WTC11 (cell line): ENCODE measurements around the gene EAF2. TPM values are rescaled to one million over a fixed set of nuclear protein-coding genes. Genes with fewer than 3 reads are reported as not detected.

ENCODE experiments used
- AR ChIP-seq: fragments of 250-450 bp; sonication (Bioruptor Pico); IDR thresholded peaks from 2 replicates; pipeline ENCODE4 v1.9.0; 2021; ENCODE audit warnings: mild to moderate bottlenecking
- ARID4B ChIP-seq: sonication (generic); formaldehyde crosslinking; IDR thresholded peaks from 2 replicates; pipeline ENCODE4 v1.8.0; 2023; ENCODE audit warnings: missing genetic modification reagents, mild to moderate bottlenecking, borderline replicate concordance
- E2F4 ChIP-seq: sonication (generic); formaldehyde crosslinking; IDR thresholded peaks from 2 replicates; pipeline ENCODE4 v1.8.1; 2022; ENCODE audit warnings: low read depth, mild to moderate bottlenecking, moderate library complexity, missing genetic modification reagents, borderline replicate concordance
- ERG ChIP-seq: fragments of 250-450 bp; sonication (Bioruptor Pico); IDR thresholded peaks from 2 replicates; pipeline ENCODE4 v1.8.0; 2021; ENCODE audit warnings: mild to moderate bottlenecking
- FOXK1 ChIP-seq: sonication (generic); formaldehyde crosslinking; IDR thresholded peaks from 2 replicates; pipeline ENCODE4 v1.8.0; 2022; ENCODE audit warnings: mild to moderate bottlenecking, moderate library complexity, missing genetic modification reagents
- FOXP4 ChIP-seq: sonication (generic); formaldehyde crosslinking; IDR thresholded peaks from 2 replicates; pipeline ENCODE4 v1.8.0; 2022; ENCODE audit warnings: mild to moderate bottlenecking, missing genetic modification reagents
- KAT7 ChIP-seq: sonication (generic); formaldehyde crosslinking; IDR thresholded peaks from 2 replicates; pipeline ENCODE4 v1.8.1; 2023; ENCODE audit warnings: missing genetic modification reagents, mild to moderate bottlenecking, borderline replicate concordance
- MXD4 ChIP-seq: fragments of 250-450 bp; sonication (Bioruptor Pico); IDR thresholded peaks from 2 replicates; pipeline ENCODE4 v1.8.0; 2021; ENCODE audit warnings: mild to moderate bottlenecking, moderate library complexity, borderline replicate concordance
- NR1H2 ChIP-seq: sonication (generic); formaldehyde crosslinking; IDR thresholded peaks from 2 replicates; pipeline ENCODE4 v1.9.0; 2021; ENCODE audit warnings: mild to moderate bottlenecking, moderate library complexity, missing genetic modification reagents
- PRDM15 ChIP-seq: sonication (generic); formaldehyde crosslinking; IDR thresholded peaks from 2 replicates; pipeline ENCODE4 v1.8.0; 2022; ENCODE audit warnings: missing genetic modification reagents
- PRRX2 ChIP-seq: fragments of 250-450 bp; sonication (Bioruptor Pico); IDR thresholded peaks from 2 replicates; pipeline ENCODE4 v1.8.0; 2021; ENCODE audit warnings: mild to moderate bottlenecking
- SP1 ChIP-seq: sonication (generic); formaldehyde crosslinking; conservative IDR thresholded peaks from 2 replicates; pipeline ENCODE4 v1.8.1; 2022; ENCODE audit warnings: missing genetic modification reagents
- ZNF396 ChIP-seq: fragments of 250-450 bp; sonication (Bioruptor Pico); IDR thresholded peaks from 2 replicates; pipeline ENCODE4 v1.8.0; 2021; ENCODE audit warnings: mild to moderate bottlenecking, moderate library complexity, borderline replicate concordance
- total RNA-seq: library from RNA; stranded (reverse); gene quantifications from 3 replicates; pipeline ENCODE4 v1.2.3, GENCODE V29; 2021

The EAF2 gene
- total RNA-seq, 1 experiment from 2014 or later: 5.3 TPM

- TF ChIP-seq PRDM15 (no peak), PRRX2 (CRISPR knock-in tag) (no peak), SP1 (no peak), FOXK1 (CRISPR knock-in tag) (no peak), FOXP4 (CRISPR knock-in tag) (no peak), ARID4B (no peak), MXD4 (CRISPR knock-in tag) (no peak), AR (CRISPR knock-in tag) (no peak), ERG (CRISPR knock-in tag) (no peak), KAT7 (CRISPR knock-in tag) (no peak), NR1H2 (CRISPR knock-in tag) (no peak), E2F4 (CRISPR knock-in tag) (no peak), ZNF396 (CRISPR knock-in tag) (no peak)
Measured at GRCh38 chr3:121896823-121897222, 61.8 kb downstream of the EAF2 start (continued).
